NB4 (cell line): ENCODE data around the gene TSEN54.

Experiments
- DNase-seq: peaks from one replicate; pipeline ENCODE4 v3.0.0; 2010; ENCODE audit warnings: low read depth
- H3K4me3 ChIP-seq: one replicate; pipeline ENCODE4 v1.5.1; 2011; ENCODE audit warnings: mild to moderate bottlenecking, low read depth, low read length, moderate library complexity
- MYC ChIP-seq: IDR thresholded peaks from 2 replicates; pipeline ENCODE4 v1.6.1; 2011; ENCODE audit warnings: low read depth, low read length
- POLR2A ChIP-seq: IDR thresholded peaks from 2 replicates; pipeline ENCODE4 v1.6.1; 2011; ENCODE audit warnings: mild to moderate bottlenecking; ENCODE audit not compliant: insufficient read length; ENCODE audit errors: extremely low read depth
- TF ChIP-seq, protein P1 (sequence below): IDR thresholded peaks from 2 replicates; pipeline ENCODE4 v1.6.1; 2011; ENCODE audit warnings: low read depth, low read length
- TF ChIP-seq, protein P2 (sequence below): IDR thresholded peaks from one replicate; pipeline ENCODE4 v1.5.1; 2012; ENCODE audit warnings: low read depth, low read length

Gene TSEN54

DNA sequence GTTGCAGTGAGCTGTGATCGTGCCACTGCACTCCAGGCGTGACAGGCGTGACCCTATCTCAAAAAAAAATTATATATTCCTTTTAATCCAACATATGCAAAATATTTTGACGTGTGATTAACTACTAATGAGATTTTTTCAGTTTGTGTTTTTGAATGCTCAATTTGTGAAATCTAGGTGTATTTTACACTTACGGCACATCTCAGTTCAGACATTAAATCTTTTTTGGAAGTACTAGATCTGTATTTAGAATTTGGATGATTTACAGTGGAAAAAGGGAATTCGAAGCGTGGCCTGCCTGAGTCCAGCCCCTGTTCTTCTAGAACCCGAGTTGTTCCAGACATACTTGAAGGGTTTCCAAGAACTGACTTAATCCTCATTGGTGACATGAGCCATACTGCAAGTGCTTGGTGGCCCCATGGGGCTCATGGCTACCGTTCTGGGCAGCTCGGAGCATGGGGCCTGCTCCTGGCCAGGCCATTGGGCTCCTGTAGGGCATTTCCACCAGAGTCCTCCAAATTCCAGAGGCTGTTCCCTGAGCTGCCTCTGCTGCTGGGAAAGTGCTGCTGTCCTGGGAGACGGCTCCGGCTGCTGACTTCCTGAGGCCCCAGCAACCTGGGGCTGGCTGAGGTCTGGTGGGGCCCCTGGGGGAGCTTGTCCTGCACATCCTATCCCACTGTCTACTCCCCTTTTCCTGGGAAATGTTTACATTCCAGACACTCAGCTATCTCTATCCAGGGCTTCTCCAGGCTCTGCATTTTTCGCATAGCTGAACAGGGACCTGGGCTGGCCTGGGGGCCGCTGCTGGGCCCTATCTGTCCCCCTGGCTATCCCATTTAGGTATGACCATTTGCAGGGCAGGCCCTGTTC is 36.3 kb downstream of the TSEN54 start:
- H3K4me3 ChIP-seq: no peak overlapping the region
- TF ChIP-seq MYC (no peak), POLR2A (no peak)
- TF ChIP-seq, protein P1, sequence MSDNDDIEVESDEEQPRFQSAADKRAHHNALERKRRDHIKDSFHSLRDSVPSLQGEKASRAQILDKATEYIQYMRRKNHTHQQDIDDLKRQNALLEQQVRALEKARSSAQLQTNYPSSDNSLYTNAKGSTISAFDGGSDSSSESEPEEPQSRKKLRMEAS: no peak
- TF ChIP-seq, protein P2, sequence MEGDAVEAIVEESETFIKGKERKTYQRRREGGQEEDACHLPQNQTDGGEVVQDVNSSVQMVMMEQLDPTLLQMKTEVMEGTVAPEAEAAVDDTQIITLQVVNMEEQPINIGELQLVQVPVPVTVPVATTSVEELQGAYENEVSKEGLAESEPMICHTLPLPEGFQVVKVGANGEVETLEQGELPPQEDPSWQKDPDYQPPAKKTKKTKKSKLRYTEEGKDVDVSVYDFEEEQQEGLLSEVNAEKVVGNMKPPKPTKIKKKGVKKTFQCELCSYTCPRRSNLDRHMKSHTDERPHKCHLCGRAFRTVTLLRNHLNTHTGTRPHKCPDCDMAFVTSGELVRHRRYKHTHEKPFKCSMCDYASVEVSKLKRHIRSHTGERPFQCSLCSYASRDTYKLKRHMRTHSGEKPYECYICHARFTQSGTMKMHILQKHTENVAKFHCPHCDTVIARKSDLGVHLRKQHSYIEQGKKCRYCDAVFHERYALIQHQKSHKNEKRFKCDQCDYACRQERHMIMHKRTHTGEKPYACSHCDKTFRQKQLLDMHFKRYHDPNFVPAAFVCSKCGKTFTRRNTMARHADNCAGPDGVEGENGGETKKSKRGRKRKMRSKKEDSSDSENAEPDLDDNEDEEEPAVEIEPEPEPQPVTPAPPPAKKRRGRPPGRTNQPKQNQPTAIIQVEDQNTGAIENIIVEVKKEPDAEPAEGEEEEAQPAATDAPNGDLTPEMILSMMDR: no peak
- no peak for DNase-seq

DNA sequence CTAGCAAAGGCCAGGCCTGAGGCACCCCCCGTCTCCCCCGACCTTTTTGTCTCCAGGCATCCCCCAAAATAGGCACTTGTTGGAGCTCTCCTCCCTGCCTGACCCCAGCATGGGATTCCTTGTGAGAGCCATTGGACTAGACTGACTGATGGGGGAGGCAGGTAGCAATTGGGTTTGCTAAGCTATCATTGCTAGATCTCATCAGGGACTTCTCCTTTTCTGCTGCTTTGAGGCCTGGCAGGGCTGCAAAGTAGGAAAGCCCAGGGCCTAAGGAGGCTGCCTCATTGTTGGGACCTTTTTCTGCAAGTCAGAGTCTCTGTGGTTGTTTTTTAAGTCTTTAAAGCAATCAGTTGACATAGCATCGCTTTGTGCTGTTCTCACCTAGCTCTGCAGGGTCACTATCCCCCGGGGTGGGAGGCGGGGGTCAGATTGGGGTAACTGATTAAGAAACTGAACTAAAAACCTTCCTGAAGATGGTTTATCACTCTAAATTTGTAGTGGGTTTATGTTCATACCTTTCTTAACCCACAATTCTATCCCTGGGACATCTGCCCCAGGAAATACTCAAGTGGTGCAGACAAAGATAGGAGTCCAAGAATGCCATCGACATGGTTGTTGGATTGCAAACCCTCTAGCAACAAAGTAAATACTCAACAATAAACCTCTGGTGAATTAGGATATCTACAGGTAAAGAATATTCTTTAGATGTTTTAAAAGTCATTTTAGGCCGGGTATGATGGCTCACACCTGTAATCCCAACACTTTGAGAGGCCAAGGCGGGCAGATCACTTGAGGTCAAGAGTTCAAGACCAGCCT is 37.2 kb downstream of the TSEN54 start:
- peak; percentile 52 for DNase-seq
- TF ChIP-seq POLR2A (no peak), MYC (no peak)
- TF ChIP-seq, protein P2: no peak
- TF ChIP-seq, protein P1: no peak

DNA sequence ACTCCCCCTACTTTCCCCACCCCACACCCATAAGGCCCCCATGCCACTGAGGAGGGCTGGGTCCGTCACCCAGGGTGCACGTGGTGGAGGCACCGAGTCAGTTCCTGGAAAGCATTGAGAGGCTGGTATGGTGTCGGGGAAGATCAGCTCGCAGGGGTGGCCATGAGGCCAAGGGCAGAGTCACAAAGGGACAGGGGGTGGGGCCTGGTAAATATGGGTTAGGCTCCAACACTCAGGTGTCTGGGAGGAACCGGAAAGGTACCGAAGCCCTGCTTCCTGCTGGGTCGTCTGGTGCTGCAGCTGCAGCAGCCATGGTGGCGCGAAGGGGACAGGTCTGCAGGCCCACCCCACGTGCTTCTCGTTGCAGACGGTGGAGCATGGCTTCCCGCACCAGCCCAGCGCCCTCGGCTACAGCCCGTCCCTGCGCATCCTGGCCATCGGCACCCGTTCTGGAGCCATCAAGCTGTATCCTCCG is 39.4 kb downstream of the TSEN54 start:
- no peak overlapping the region for H3K4me3 ChIP-seq
- TF ChIP-seq, protein P2: no peak
- TF ChIP-seq, protein P1: no peak
- TF ChIP-seq MYC: no peak
- TF ChIP-seq POLR2A: no peak
- no peak for DNase-seq

More for the DNA sequence above, 37.2 kb downstream of the TSEN54 start:
- no peak overlapping the region for H3K4me3 ChIP-seq

DNA sequence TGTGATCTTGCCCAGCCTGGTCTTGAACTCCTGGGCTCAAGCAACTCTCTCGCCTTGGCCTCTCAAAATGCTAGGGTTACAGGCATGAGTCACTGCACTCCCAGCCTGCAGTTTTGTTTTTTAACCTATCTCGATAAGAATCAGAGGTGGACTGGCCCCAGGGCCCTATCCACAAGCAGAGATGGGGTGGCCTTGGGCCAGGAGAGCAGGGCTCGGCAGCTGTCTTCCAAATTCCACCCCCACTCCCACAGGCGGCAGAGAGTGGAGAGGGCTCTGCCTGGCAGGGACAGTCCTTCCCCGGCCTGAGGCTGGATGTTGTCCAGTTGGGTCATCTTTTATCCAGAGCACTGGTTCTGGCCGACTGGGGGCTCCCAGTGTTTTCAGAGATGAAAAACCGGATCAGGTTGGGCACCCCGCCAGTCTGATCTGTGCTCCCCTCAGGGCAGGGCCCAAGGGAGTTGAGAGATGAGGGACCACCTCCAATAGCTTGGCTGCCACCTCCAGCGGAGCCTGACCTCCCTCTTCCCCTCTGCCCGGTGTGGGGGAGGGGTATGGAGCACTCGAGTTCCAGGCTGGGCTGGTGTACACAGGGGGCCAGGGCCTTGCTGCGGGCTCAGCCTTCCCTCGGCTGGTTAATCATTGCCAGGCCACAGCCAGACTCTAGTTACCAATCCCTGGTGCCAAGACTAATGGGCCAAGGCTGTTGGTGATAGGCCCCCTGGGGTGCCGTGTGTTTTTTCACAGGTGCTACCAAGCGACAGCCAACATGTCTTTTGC is 40.9 kb downstream of the TSEN54 start:
- no peak for DNase-seq
- H3K4me3 ChIP-seq: no peak overlapping the region
- TF ChIP-seq, protein P2: no peak
- TF ChIP-seq, protein P1: no peak
- TF ChIP-seq POLR2A (no peak), MYC (no peak)

DNA sequence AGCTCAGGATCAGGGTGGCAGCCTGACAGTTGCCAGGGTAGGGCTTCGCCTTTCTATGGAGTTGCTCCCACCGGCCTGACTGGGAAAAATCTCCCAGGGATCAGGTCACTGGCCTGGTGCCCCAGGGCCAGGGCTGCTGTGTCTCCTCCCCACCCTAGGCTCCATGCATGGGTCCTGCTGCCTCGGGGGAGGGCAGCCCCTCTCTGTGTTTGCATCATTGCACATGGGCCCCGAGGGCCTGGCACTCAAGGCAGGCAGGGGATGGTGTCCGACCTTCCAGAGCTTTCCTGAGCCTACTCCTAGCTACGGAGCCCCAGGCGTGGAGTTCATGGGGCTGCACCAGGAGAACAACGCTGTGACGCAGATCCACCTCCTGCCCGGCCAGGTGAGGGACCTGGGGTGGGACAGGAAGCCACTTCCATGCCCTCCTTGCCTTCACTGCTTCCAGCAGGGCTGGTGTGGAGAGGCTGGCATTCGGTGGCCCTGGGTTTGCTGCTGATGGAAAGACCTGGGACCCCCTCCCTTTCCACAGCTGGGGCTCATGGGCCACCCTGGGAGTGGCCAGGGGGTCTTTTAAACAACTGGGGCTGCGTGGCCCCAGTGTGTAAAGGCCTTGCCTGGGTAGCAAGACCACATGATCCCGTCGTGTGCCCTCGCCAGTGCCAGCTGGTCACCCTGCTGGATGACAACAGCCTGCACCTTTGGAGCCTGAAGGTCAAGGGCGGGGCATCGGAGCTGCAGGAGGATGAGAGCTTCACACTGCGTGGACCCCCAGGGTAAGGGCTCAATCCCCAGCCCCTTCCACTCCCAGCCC is 41.7 kb downstream of the TSEN54 start:
- TF ChIP-seq, protein P2: no peak
- TF ChIP-seq MYC (no peak), POLR2A (no peak)
- TF ChIP-seq, protein P1: no peak
- DNase-seq: no peak
- H3K4me3 ChIP-seq: no peak overlapping the region
